H1 (cell line): ENCODE data around the gene RALY.

Experiments used
- BRCA1 ChIP-seq: IDR thresholded peaks from 2 replicates; pipeline ENCODE4 v1.6.1; 2012; ENCODE audit warnings: low read depth, low read length, improper control_type of control experiment
- CBX5 ChIP-seq: fragments of 300-800, 300-1000 bp; sonication (generic); IDR thresholded peaks from 2 replicates; pipeline ENCODE4 v1.7.1; 2016; ENCODE audit warnings: antibody characterized with exemption, low read length, low read depth
- EP300 ChIP-seq, 2 experiments: IDR thresholded peaks; 1 replicate in 1 of 2; 2 replicates in 1 of 2; pipeline ENCODE4 v1.6.1; 2011 to 2012; ENCODE audit warnings: low read depth in 2 of 2, low read length in 2 of 2, mild to moderate bottlenecking in 2 of 2, borderline replicate concordance in 1 of 2, inconsistent platforms in 1 of 2, moderate library complexity in 1 of 2
- GABPA ChIP-seq: IDR thresholded peaks from 2 replicates; pipeline ENCODE4 v1.6.1; 2011; ENCODE audit warnings: mild to moderate bottlenecking, low read length, moderate library complexity, borderline replicate concordance; ENCODE audit not compliant: insufficient read depth
- JUND ChIP-seq: IDR thresholded peaks from 2 replicates; pipeline ENCODE4 v1.6.1; 2011; ENCODE audit warnings: mild to moderate bottlenecking, improper control_type of control experiment, low read length
- MAFK ChIP-seq: IDR thresholded peaks from 2 replicates; pipeline ENCODE4 v1.6.1; 2012; ENCODE audit warnings: low read depth, mild to moderate bottlenecking, improper control_type of control experiment, low read length
- NRF1 ChIP-seq: IDR thresholded peaks from 2 replicates; pipeline ENCODE4 v1.6.1; 2011; ENCODE audit warnings: mild to moderate bottlenecking, low read depth, low read length, improper control_type of control experiment
- PHF8 ChIP-seq: fragments of 200-600 bp; sonication (generic); conservative IDR thresholded peaks from 2 replicates; pipeline ENCODE4 v1.7.1; 2012; ENCODE audit warnings: low read depth, mild to moderate bottlenecking, inconsistent platforms, low read length, moderate library complexity
- POLR2A ChIP-seq, 2 experiments: IDR thresholded peaks; 1 replicate in 1 of 2; 2 replicates in 1 of 2; pipeline ENCODE4 v1.6.1; 2011; ENCODE audit warnings: low read depth in 2 of 2, low read length in 2 of 2, mild to moderate bottlenecking in 2 of 2; ENCODE audit errors: control extremely low read depth in 1 of 2
- RNF2 ChIP-seq: fragments of 200-900, 300-1000 bp; sonication (generic); IDR thresholded peaks from 2 replicates; pipeline ENCODE4 v1.7.1; 2016; ENCODE audit warnings: borderline replicate concordance, low read depth, mild to moderate bottlenecking, antibody characterized with exemption, low read length; ENCODE audit not compliant: poor library complexity, severe bottlenecking; ENCODE audit errors: missing control alignments
- SP4 ChIP-seq: IDR thresholded peaks from 2 replicates; pipeline ENCODE4 v1.6.1; 2012; ENCODE audit warnings: low read length, inconsistent platforms
- TEAD4 ChIP-seq: IDR thresholded peaks from 2 replicates; pipeline ENCODE4 v1.6.1; 2012; ENCODE audit warnings: low read depth, low read length, inconsistent platforms, mixed read lengths
- TF ChIP-seq, protein P1 (sequence below), 3 experiments: IDR thresholded peaks; 1 replicate in 2 of 3; 2 replicates in 1 of 3; pipeline versions ENCODE4 v1.5.1 to v1.6.1; 2011; ENCODE audit warnings: low read length in 3 of 3, mild to moderate bottlenecking in 3 of 3, inconsistent platforms in 2 of 3, low read depth in 1 of 3, moderate library complexity in 1 of 3; ENCODE audit not compliant: insufficient read depth in 1 of 3; ENCODE audit errors: control extremely low read depth in 1 of 3
- TF ChIP-seq, protein P2 (sequence below): IDR thresholded peaks from 2 replicates; pipeline ENCODE4 v1.6.1; 2011; ENCODE audit warnings: low read depth, mild to moderate bottlenecking, low read length; ENCODE audit not compliant: insufficient read depth

DNA sequence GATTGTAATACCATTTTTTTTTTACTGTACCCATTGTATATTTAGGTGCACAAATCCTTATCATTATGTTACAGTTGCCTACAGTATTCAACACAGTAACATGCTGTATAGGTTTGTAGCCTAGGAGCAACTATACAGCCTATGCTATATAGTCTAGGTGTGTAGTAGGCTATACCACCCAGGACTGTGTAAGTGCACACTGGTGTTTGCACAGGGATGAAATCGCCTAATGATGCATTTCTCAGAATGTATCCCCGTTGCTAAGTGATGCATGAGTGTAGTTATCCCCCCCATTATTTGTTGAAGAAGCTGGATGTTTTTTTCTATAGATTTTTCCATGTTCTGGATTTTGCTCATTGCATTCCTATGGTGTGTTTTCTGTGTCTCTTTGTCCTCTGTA, 12.9 kb downstream of the RALY start:
- TF ChIP-seq, protein P1, sequence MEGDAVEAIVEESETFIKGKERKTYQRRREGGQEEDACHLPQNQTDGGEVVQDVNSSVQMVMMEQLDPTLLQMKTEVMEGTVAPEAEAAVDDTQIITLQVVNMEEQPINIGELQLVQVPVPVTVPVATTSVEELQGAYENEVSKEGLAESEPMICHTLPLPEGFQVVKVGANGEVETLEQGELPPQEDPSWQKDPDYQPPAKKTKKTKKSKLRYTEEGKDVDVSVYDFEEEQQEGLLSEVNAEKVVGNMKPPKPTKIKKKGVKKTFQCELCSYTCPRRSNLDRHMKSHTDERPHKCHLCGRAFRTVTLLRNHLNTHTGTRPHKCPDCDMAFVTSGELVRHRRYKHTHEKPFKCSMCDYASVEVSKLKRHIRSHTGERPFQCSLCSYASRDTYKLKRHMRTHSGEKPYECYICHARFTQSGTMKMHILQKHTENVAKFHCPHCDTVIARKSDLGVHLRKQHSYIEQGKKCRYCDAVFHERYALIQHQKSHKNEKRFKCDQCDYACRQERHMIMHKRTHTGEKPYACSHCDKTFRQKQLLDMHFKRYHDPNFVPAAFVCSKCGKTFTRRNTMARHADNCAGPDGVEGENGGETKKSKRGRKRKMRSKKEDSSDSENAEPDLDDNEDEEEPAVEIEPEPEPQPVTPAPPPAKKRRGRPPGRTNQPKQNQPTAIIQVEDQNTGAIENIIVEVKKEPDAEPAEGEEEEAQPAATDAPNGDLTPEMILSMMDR (IDR thresholded peaks at IDR 0.05; ENCODE audit: control extremely low read depth in 1 of 3, insufficient read depth in 1 of 3, low read depth in 1 of 3, low read length in 3 of 3) = no peak
- TF ChIP-seq NRF1 (no peak), GABPA (no peak), SP4 (no peak), RNF2 (no peak), PHF8 (no peak), EP300 (IDR thresholded peaks at IDR 0.05; ENCODE audit: borderline replicate concordance in 1 of 2, low read depth in 2 of 2, low read length in 2 of 2) (no peak), POLR2A (IDR thresholded peaks at IDR 0.05; ENCODE audit: control extremely low read depth in 1 of 2, low read depth in 2 of 2, low read length in 2 of 2) (no peak), MAFK (no peak), CBX5 (no peak), TEAD4 (no peak), BRCA1 (no peak), JUND (no peak)
- TF ChIP-seq, protein P2, sequence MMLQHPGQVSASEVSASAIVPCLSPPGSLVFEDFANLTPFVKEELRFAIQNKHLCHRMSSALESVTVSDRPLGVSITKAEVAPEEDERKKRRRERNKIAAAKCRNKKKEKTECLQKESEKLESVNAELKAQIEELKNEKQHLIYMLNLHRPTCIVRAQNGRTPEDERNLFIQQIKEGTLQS = no peak
